ENCODE data around the gene FAM181A. TPM values are rescaled to one million over a fixed set of nuclear protein-coding genes. Genes with fewer than 3 reads are reported as not detected.
A peak's percentile ranks its signal among the peaks of the same experiment; 100 is the strongest.

FAM181A gene
- total RNA-seq, 1 donor from 2014 or later: not detected

DNA sequence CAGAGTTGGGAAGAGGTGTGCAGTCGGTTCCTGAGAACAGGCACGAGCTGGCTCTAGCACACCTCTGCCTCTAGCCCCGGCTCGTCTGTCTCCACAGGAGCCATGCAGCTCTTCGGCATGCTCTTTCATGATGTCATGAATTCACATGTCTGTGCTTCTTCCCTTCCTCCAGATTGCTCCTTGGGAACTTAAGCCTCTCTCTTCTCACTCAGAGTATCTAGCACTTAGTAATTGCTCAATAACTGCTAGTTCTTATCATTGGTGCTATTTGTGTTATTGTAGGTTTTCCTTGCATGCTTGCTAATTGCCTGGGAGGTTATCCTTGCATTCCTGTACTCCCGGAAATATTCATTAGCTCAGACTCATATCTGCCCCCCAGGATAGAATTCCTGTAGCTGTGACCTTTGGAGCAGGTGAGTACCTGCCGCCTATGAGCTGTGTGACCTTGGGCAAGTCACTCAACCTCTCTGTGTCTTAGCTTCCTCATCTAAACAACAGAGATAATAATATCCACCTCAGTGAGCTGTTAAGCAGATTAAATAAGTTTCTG, 19.5 kb downstream of the FAM181A start:
- no peak for ATAC-seq

DNA sequence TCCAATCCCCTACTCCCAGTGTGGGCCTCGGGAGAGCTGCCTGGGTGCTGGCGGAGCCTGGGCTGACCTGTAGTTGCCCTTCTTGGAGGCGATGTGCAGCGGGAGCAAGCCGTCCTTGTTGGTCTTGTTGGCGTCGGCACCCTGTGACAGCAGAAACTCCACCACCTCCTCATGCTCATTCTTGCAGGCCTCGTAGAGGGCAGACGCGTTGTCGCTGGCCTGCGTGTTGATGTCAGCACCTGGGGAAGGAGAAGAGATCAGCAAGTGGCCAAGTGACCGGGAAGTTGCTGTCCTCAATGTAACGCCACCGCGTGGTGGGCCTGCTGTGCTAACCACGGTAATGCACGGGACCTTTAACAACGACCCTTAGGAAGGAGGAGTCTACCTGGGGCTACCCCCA, 20.1 kb downstream of the FAM181A start:
- ATAC-seq (no peak), DNase-seq (ENCODE audit: low spot score) (no peak)

More for the DNA sequence above, 19.5 kb downstream of the FAM181A start:
- DNase-seq (ENCODE audit: low spot score): no peak

DNA sequence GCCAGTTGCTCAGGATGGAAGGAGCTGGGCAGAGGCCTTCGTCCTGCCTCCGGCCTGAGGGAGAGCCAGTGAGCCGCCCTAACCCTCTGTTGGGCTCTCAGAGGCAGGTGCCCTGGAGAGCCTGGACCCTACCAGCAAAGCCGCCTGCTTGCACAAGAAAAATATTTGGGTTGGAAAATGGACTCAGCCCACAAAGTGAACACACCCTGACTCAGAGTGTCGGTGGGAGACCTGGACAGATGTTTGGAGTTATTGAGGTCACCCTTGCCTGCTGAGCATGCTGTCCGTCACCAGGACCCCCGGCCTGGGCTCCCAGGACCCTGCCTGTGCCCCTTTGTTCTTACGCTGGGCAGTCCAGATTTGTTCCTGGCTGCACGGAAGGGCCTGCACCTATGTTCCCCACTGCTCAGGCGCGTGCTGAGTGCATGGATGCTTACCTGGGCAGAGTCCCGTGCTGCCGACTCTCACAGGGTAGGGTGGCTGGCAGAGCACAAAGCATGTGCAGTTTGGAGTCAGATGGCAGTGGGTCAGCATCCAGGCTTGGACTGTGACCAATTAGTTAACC, 22.4 kb downstream of the FAM181A start:
- DNase-seq (ENCODE audit: low spot score) (no peak), ATAC-seq (no peak)

DNA sequence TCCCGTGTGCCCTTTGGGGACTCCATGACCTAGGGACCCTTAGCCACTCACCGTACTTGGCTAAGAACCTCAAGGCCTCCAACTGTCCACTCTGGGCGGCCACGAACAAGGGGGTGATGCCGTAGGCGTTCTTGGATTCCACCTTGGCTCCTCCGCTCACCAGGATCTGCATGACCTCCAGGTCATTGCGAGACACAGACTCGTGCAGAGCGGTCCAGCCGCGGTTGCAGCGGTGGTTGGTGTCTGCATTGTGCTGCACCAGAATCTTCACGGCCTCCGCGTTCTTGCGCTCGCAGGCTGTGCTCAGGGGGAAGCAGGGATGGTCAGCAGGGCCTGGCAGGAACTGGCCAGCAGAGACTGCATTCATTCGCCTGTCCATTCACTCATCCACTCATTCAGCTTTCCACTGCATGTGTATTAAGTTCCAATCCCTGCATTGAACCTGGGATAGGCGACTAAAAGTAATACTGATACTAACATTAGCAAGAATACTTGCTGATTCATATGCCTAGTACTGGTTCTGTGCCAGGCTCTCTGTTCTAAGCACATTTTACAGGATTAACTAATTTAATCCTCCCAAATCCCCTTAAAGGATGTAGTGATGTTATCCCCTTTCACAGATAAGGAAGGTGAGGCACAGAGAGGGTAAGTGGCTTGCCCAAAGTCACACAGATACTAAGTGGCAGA, 23.9 kb downstream of the FAM181A start:
- DNase-seq (ENCODE audit: low spot score): no peak

DNA sequence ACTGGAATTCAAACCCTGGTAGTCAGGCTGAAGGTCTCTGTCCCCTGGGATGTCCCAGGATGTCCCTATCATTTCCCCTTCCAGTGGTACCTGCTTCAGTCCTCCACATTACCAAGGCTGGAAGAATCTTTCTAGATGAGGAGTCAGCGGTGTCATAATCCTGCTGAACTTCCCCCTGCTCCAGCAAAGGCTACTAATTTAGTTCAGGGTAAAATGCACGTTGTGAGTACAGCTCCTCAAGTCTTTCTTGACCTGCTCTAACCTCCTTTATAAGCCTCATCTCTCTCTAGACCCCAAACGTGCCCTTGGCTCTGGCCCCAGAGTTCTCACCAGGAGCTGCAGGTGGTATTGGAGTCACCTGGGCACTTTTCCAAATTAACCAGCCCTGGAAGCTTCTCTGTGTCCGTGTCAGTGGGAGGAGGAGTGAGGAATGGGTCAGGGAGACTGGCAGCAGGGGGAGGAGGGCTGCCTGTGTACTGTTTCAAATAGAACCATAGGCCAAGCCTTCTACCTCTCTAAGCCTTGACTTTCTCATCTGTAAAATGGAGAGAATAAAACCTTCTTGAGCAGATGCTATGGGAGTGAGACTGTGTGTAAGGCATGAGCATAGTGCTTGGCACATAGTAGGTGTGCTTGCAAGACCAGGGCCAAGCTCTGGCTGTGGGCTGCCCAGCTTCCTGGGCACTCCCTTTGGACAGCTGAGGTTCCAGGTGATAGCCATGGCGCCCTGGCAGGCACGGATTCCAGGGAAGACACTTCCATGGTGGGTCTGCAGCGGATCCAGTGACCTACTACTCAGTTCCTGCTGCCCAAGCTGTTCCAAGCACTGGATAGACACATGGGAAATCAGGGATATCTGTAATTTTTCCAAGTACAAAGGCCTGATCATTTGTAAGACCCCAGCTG, 24.7 kb downstream of the FAM181A start:
- ATAC-seq: no peak
- DNase-seq (ENCODE audit: low spot score): no peak

More for the DNA sequence above, 23.9 kb downstream of the FAM181A start:
- ATAC-seq: no peak

DNA sequence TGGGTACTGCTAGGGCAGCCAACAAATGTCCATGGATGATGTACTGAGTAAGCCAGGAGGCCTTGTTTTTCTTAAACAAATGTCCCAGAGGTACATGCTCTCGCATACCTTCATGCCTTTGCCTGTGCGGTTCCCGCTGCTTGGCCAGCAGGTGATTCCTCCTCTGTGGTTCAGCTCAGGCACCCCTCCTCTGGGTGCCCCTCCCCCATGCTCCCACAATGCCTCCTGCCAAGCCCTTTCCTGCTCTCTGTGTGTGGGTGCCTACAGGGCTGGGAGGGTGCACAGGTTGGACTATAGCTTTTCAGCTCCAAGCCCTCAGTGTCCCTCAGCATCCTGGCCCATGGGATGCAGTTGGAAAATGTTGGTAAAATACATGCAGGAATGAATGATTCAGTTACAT, 25.7 kb downstream of the FAM181A start:
- no peak for DNase-seq (ENCODE audit: low spot score)
- ATAC-seq: no peak

DNA sequence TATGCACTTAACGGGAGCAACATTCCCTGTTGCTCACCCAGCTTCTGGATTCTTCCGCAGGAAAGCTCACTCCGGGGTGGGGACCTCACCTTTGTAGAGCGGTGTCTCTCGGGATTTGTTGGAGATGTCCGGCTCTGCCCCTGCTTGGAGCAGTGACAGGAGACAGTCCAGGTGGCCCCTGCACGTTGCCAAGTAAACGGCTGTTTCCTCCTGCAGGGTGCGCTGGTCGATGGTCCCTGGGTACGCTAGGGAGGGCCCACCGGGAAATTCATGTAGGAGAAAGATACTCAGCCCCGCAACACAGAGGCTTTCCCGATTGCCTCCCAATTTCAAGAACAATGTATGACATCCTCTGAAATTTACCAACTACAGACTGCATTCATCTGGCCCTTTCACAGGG, 26.1 kb downstream of the FAM181A start:
- ATAC-seq: no peak
- DNase-seq (ENCODE audit: low spot score): no peak

DNA sequence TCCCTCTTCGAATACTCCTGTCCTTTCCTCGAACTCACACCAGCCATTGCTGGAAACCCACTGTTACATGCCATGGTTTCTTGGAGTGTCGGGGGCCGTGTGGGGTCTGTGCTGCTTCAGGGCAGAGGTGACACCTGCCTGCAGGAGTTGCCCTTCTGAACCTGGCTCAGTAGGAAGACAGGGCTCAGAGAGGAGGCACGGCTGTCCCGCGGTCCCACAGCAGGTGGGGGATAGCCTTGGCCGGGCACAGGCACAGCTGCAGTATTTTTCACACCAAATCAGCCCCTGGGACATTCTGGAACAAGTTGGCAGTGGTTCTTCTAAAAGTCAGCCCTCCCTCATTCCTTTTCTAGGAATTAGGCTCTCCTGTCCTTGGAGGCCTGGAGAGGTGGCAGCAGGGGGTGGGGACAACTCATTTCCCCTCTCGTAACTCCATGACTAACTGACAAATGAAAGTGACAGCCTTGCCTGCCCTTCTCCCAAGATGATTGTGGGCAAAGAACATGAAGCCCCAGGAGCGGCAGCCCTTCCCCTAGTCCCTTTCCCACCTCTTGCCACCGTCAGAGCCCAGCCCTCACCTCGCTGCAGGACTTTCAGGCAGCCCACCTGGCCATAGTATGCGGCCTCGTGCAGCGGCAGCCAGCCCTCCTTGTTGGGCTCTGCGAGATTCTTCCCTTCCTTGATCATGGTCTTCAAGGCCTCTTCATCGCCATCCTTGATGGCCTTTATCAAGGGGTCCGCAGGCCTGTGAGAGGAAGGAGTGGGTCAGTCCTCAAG, 26.8 kb downstream of the FAM181A start:
- DNase-seq (ENCODE audit: low spot score): no peak
- ATAC-seq: no peak

DNA sequence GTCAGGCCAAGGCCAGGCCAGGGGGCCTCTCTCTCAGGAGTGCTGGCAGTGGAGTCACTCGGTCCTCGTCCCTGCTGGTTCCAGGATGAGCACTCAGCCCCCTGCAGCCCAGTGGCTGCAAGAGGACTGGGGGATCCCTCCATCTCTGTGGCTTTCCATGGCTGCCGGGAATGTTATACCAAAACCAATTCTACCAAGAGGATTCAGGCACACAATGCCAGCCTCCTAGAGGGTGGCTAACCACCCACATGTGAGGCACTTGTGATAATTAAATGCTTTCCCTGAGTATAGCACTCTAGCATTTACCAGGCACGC, 27.3 kb downstream of the FAM181A start:
- ATAC-seq (no peak), DNase-seq (ENCODE audit: low spot score) (no peak)

DNA sequence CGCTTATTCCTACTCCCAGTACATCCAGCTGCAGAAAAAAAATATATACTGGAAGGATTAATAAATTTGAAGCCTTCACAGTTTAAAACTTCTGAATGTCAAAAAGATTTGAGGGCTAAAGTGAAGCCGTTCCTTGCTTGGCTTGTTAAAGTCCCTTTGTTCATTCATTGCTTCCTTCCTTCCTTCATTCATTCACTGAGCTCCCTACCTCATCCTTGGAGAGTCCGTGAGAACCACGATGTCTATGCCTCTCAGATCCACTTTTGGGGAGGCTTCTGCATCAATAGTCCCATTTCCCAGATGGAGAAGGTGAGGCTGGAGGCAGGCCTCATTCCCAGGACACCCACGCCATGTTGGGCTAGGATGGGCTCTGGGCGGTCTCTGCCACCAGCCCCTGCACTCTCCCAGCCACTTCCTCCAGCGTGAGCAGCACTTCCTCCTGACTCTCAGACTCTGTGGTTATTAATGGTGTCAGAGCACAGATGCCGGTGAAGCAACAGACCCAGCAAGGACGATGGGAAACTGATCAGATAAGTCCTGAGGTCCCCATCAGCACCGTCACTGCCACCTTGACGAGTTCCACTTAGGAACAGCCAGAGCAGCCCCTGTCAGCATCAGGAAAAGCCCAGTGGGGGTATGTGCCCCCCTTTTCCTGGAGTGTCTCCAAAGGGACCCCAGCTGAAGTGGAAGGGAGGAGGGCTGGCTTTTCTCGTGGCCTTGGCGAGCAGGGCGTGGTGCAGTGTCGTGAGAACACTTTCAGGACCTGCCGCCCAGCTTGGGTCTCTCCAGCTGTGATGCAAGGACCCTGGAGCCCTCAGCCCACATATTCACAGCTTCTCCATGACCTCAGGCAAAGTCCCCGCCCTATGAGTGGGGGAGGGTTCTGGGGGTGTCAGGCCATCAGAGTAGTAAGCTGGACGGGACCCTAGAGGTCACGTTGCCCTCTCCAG, 28.0 kb downstream of the FAM181A start:
- no peak for DNase-seq (ENCODE audit: low spot score)
- ATAC-seq: peak; percentile 29

DNA sequence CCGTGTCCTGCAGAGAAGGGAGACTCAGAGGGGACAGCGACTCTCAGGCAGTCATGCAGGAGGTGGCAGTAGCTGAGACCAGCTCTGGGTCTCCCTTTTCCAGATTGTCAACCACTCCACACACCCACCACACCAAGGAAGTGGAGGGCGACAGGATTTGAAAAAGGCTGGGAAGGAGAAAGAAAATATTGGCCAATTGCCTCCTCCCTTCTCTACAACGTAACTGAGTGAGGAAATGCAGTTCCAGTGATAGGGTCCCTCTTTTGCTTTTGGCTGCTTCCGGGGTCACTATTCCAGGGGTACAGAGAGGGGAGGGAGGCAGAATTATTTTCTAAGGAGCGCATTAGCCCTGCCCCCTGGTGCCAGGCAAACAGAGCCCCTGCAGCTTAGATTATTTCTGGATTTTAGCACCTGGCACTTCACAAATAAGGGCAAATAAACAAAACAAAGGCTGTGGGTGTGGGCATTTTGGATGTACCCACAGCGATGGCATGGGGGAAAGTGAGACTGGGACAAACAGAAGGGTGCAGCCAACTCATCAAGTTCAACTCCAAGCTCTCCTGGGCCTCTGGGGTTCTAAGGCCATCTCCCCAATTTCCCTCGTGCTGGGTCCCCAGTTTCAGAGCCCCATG, 28.8 kb downstream of the FAM181A start:
- ATAC-seq: peak; percentile 13
- DNase-seq (ENCODE audit: low spot score): no peak

DNA sequence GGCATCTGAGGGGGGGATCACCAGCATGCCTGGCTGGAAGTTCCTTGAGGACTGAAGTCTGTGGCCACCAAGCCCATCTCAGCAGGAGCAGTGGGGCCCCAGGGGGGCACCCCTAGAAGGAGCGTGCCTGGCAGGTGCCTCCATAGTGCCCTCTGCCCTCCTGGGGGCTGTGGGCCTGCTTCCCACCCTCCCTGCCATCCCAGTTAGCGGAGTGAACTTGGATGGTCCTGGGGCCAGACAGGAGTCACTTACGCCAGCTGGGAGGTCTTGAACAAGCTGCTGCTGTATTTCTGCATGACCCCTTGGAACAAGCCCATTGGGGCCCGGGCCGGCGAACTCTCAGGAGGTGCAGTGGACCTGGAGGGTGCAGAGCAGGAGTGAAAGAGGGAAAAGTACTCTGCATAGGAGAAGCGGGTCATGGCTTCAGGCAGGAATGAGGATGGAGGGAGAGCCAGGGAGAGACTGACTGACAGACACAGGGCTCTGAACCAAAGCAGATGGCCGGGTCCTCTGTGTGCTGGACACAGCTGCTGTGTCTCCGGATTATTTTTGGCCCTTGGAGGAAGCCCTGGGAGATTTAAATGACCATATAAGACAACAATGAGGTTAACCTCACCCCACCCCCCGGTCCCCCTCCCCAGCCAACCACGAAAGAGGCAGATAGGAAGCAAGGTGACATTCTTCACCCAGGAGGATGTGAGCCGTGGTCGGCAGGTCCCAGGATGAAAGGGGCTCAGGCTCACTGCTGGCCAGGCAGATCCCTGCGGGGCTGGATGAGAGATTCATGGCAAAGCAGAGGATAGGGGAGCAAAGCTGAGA, 29.6 kb downstream of the FAM181A start:
- ATAC-seq (no peak), DNase-seq (ENCODE audit: low spot score) (no peak)

DNA sequence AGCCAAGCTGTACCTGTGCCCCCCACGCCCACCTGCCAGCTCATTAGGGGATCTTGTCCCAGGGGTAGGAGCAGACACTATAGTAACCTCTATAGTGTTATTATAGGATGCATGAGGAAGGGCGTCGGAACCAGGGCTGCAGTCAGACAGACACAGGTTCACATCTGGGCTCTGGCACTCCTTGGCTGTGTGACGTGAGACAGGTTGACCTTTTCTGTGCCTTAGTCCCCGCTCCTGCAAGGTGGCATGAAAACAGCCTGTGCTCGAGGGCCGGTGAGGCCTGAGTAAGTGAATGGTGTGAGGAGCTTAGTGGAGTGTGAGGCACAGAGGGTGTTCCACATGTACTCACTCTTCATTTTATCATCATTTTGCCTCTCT, 30.2 kb downstream of the FAM181A start:
- ATAC-seq: no peak
- no peak for DNase-seq (ENCODE audit: low spot score)

DNA sequence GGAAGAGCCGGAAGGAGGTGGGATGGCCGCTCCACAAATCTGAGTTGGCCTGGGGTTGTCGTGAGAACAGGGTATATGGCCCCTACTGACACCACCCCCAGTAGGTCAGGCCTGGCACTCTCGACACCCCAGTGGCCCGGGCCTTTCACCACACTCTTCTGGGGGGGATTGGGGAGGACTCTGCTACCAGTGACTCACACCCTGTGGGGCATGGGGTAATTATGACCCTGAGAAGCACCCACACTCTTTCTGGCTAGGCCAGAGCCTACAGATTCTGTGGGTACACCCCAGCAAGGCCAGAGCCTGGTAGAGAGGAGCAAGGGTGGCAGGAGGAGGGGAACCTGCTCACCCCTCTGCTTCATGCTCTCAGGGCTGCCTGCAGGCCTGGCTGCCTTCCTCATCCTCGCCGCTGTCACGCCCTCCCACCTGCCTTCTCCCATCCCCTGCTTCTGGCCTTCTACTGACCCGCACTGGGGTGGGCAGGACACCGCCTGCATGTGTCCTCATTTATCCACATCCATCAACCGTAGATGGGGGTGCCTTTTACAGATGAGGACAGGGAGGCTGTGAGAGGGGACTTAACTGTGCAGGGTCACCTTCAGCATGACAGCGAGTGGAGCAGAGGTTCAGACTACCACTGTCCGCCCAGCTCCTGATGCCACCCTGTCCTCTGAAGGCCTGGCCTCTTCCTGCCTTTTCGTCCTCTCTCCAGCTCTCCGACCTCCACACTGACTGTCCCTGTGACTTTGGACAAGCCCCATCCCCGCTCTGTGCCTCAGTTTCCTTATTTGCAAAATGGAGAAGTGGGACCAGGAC, 30.8 kb downstream of the FAM181A start:
- ATAC-seq (no peak), DNase-seq (ENCODE audit: low spot score) (no peak)

DNA sequence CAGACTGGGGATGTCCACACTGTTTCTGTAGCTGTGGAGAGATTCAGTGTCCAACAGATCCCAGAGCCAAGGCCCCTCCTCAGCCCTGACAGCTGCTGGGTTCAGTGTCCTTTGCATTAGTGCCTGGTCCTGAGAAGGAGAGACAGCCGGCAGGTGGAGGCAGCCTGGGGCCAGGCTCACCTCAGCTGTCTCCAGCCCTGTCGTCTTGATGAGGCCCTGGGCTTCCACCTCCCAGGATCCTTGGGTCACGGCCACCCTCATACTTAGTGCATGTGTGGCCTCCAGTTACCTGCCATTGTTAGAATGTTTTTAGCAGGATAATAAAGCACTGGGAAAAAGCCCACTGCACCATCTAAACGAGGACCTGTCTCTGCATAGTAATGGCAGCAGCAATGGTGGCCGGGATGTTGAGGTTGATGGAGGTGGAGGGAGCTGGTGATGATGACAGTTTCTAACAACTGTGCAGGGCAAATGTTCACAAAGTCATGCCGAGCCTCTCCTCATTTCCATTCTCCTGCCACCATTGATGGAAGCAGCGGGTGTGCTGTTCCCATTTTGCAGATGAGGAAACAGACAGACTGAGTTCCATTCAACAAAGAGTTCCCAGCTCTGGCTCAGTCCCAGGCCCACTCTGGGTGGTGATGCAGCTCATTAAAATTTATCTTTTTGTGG, 31.6 kb downstream of the FAM181A start:
- no peak for ATAC-seq
- DNase-seq (ENCODE audit: low spot score): no peak

DNA sequence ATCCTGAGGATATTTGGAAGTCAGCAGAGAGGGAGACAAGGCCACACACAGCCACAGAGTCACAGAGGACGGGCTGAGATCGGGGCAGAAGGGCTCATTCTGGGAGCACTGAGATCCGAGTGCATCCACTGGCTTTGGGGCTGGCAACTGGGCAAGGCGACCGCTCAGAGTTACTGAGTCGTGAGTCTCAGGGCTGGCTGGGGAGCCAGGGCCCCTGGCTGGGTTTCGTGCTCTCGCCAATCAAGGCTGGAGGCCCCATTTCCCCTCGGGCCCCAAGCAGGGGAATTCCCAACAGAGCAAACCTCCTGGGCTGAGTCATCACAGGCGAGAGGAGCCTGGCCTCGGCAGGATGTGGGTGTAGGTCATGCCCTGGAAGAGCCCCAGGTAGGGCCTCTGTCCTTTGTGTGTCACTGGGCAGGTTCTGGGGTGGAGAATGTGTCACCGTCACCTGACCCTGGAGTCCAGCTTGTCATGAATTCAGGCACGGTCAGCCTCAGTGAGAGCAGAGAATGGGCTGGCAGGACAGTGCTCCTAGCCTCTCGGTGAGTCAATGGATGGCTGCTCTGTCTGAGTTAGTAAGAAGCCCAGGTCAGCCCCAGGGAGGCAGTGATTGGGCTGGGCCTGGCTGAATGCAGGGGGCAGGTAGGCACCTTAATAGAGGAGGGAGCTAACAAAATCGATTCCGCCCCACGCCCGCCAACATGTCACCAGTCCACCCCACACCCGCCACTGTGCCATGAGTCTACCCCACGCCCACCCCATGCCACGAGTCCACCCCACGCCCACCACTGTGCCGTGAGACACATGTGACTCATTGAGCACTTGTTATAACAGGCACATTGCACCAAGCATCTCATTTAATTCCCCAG, 32.3 kb downstream of the FAM181A start:
- DNase-seq (ENCODE audit: low spot score) (no peak), ATAC-seq (peak; percentile 30)

Measured in left lobe of liver (tissue), 2 donors.